HS-5 (cell line): ENCODE results near the gene METTL27.
"Not testable (repeated sequence)": the region's sequence is repeated elsewhere in the genome, so short reads cannot be mapped to it uniquely, and the experiment has no call there.

Experiments used
- DNase-seq: peaks from one replicate; pipeline ENCODE4 v3.0.0-alpha.2; 2012; ENCODE audit warnings: low read depth

Gene METTL27

GRCh38 chr7:73842067-73842976 is at the start of gene METTL27:
Gene METTL27, minus strand, starts transcription at chr7:73842516. Its CDS starts 376 bp downstream, at chr7:73842140.
- DNase-seq: peak; percentile 68

- DNase-seq: no peak
Observed at GRCh38 chr7:73891178-73891885, 49.0 kb upstream of the METTL27 start.

GRCh38 chr7:73890555-73891147 is 48.3 kb upstream of the METTL27 start:
- no peak for DNase-seq

- no peak for DNase-seq
Observed at GRCh38 chr7:73888959-73889358, 46.6 kb upstream of the METTL27 start.

- no peak for DNase-seq
Observed at GRCh38 chr7:73887762-73888161, 45.4 kb upstream of the METTL27 start.

- DNase-seq: no peak
Observed at GRCh38 chr7:73885975-73886798, 43.9 kb upstream of the METTL27 start.

GRCh38 chr7:73885433-73885974 is 43.2 kb upstream of the METTL27 start:
- no peak for DNase-seq

GRCh38 chr7:73884867-73885422 is 42.6 kb upstream of the METTL27 start:
- DNase-seq: not testable (repeated sequence)

GRCh38 chr7:73882047-73882402 is 39.7 kb upstream of the METTL27 start:
- no peak for DNase-seq

- no peak for DNase-seq
Observed at GRCh38 chr7:73881352-73882046, 39.2 kb upstream of the METTL27 start.

GRCh38 chr7:73880755-73881328 is 38.5 kb upstream of the METTL27 start:
- no peak for DNase-seq

- DNase-seq: no peak
Observed at GRCh38 chr7:73879977-73880681, 37.8 kb upstream of the METTL27 start.

GRCh38 chr7:73876973-73877372 is 34.7 kb upstream of the METTL27 start:
- DNase-seq: no peak

GRCh38 chr7:73876361-73876760 is 34.0 kb upstream of the METTL27 start:
- no peak for DNase-seq

GRCh38 chr7:73872056-73872908 is 30.0 kb upstream of the METTL27 start:
- DNase-seq: no peak

GRCh38 chr7:73871163-73872011 is 29.1 kb upstream of the METTL27 start:
- DNase-seq: no peak

GRCh38 chr7:73870041-73870492 is 27.8 kb upstream of the METTL27 start:
- no peak for DNase-seq
